Endodermal cell (in vitro differentiated cells): Measurements from ENCODE around the gene CD79A. TPM values are rescaled to one million over a fixed set of nuclear protein-coding genes. Genes with fewer than 3 reads are reported as not detected.

Experiments
- DNase-seq: peaks from one replicate; pipeline ENCODE4 v3.0.0-alpha.2; 2017
- H3K27ac ChIP-seq: 2 replicates; pipeline ENCODE4 v1.5.1; 2013; ENCODE audit warnings: mild to moderate bottlenecking, low read depth, low read length, moderate library complexity
- H3K27me3 ChIP-seq: 2 replicates; pipeline ENCODE4 v1.6.1; 2013; ENCODE audit warnings: mild to moderate bottlenecking, low read length, moderate library complexity; ENCODE audit not compliant: insufficient read depth, control insufficient read depth, poor library complexity, severe bottlenecking
- H3K36me3 ChIP-seq: 2 replicates; pipeline ENCODE4 v1.7.0; 2013; ENCODE audit warnings: mild to moderate bottlenecking, low read length, moderate library complexity; ENCODE audit not compliant: control insufficient read depth, insufficient read depth
- H3K4me1 ChIP-seq: one replicate; pipeline ENCODE4 v1.7.0; 2013; ENCODE audit warnings: low read length; ENCODE audit not compliant: control insufficient read depth, insufficient read depth
- H3K4me3 ChIP-seq: 2 replicates; pipeline ENCODE4 v1.5.1; 2013; ENCODE audit warnings: mild to moderate bottlenecking, low read length, moderate library complexity
- H3K9ac ChIP-seq: 2 replicates; pipeline ENCODE4 v1.6.1; 2013; ENCODE audit warnings: mild to moderate bottlenecking, low read length, moderate library complexity; ENCODE audit not compliant: poor library complexity, severe bottlenecking; ENCODE audit errors: extremely low read depth
- H3K9me3 ChIP-seq: 2 replicates; pipeline ENCODE4 v1.6.1; 2013; ENCODE audit warnings: mild to moderate bottlenecking, low read length, moderate library complexity; ENCODE audit not compliant: control insufficient read depth
- H3K27ac Mint-ChIP-seq: 2 replicates; pipeline ENCODE4 v1.8.0; 2020; ENCODE audit warnings: mixed read lengths
- H3K27me3 Mint-ChIP-seq: 2 replicates; pipeline ENCODE4 v1.8.0; 2021; ENCODE audit warnings: mild to moderate bottlenecking, mixed read lengths; ENCODE audit not compliant: insufficient read depth
- H3K36me3 Mint-ChIP-seq: 2 replicates; pipeline ENCODE4 v1.8.0; 2020; ENCODE audit warnings: low read depth, mixed read lengths
- H3K4me1 Mint-ChIP-seq: 2 replicates; pipeline ENCODE4 v1.8.0; 2020; ENCODE audit warnings: mixed read lengths
- H3K4me3 Mint-ChIP-seq: 2 replicates; pipeline ENCODE4 v1.8.0; 2020; ENCODE audit warnings: mild to moderate bottlenecking, moderate library complexity, mixed read lengths
- H3K9me3 Mint-ChIP-seq: 2 replicates; pipeline ENCODE4 v1.8.0; 2020; ENCODE audit warnings: mild to moderate bottlenecking, mixed read lengths
- CTCF ChIP-seq: fragments of 200-600 bp; sonication (generic); conservative IDR thresholded peaks from 2 replicates; pipeline ENCODE4 v1.5.0; 2021; ENCODE audit warnings: antibody characterized with exemption, mild to moderate bottlenecking
- WGBS, 2 experiments: methylation state at CpG; one replicate each; pipeline versions ENCODE4 v1.1.5 to v1.1.7; 2013; ENCODE audit warnings: missing lambda C conversion rate in 2 of 2, mixed read lengths in 1 of 2; ENCODE audit not compliant: insufficient coverage in 1 of 2, insufficient read length in 1 of 2; 5-methylcytosine and 5-hydroxymethylcytosine counted together
- total RNA-seq, 2 donors: library from RNA; stranded (reverse); fragmentation: NEBNext Ultra II Directional in 1 of 2; extraction: Animal tissue kit (Norgen Biotek cat#: 25700) in 1 of 2; gene quantifications; 2 replicates in 1 of 2; 3 replicates in 1 of 2; pipeline ENCODE4 v1.2.1, GENCODE V29; 2021

Gene CD79A
- total RNA-seq, 2 donors from 2014 or later: not detected

GRCh38 chr19:41910240-41910991, 33.3 kb downstream of the CD79A start:
- Mint-ChIP-seq H3K36me3 (peaks cover 12% of the 10 kb centered on the region), H3K27ac (no peak overlapping the region), H3K4me3 (no peak overlapping the region), H3K9me3 (no peaks in the 10 kb centered on the region), H3K4me1 (no peaks in the 10 kb centered on the region), H3K27me3 (peaks cover 58% of the 10 kb centered on the region)
- TF ChIP-seq CTCF: no peak
- DNase-seq: no peak
- Histone ChIP-seq H3K9ac (no peak overlapping the region), H3K9me3 (no peaks in the 10 kb centered on the region), H3K36me3 (peaks cover 2% of the 10 kb centered on the region), H3K27ac (no peak overlapping the region), H3K27me3 (peaks cover 54% of the 10 kb centered on the region), H3K4me3 (no peak overlapping the region), H3K4me1 (no peaks in the 10 kb centered on the region)
- 71 to 82% methylated on average over 9 to 12 of the region's 12 CpGs for WGBS, 2 experiments

- H3K27ac Mint-ChIP-seq: no peak overlapping the region
- DNase-seq: no peak
- no peak overlapping the region for H3K4me3 ChIP-seq
- no peak overlapping the region for H3K27ac ChIP-seq
- peaks cover 62% of the 10 kb centered on the region for H3K27me3 ChIP-seq
- TF ChIP-seq CTCF: no peak
- H3K4me3 Mint-ChIP-seq: no peak overlapping the region
- H3K4me1 ChIP-seq: no peaks in the 10 kb centered on the region
- H3K9me3 ChIP-seq: no peaks in the 10 kb centered on the region
- peaks cover 58% of the 10 kb centered on the region for H3K27me3 Mint-ChIP-seq
- H3K9ac ChIP-seq: no peak overlapping the region
- WGBS, 2 experiments: 87 to 92% methylated on average over 5 to 13 of the region's 13 CpGs
- H3K9me3 Mint-ChIP-seq: no peaks in the 10 kb centered on the region
- H3K36me3 Mint-ChIP-seq: peaks cover 6% of the 10 kb centered on the region
- no peaks in the 10 kb centered on the region for H3K36me3 ChIP-seq
- no peaks in the 10 kb centered on the region for H3K4me1 Mint-ChIP-seq
Observed at GRCh38 chr19:41910992-41911888, 34.2 kb downstream of the CD79A start.

DNA sequence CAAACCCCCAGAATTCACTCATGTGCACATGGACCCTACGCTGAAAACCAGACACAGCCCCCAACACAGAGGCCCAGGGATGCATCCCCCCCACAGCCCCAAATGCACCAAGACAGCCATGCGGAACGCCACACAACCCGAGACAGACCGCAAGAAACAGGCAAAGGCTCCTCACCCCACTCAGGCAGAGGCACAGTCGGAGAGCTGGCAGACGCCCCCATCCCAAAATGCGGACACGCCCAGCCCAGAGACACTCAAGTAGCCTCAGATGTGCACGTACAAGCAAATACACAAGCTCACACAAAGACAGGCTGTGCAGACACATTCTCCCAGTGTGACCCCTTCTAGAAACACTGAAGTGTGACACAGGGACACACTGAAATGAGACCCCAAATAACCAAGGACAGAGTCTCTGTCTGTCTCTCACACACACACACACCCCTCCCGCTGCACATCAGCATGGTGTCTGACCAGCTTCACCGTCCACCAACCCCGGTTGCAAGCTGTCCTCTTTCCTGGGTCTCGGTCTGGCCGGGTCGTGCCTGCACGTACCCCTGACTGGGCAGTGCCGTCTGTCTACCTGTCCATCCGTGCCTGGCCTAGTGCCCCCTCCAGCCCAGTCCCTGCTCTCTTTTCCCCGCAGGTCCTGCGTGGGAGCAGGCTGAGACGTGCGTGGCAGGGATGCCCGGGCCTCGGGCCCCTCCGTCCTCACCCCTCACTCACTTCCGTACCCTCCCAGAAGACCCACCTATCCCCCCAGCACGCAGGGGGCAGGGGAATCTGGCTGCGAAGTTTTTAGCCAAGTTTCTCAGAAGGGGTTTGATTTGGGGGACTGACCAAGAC, 35.0 kb downstream of the CD79A start:
- WGBS, 2 experiments: 7 to 23% methylated on average over 8 to 29 of the region's 29 CpGs
- peaks cover 58% of the 10 kb centered on the region for H3K27me3 Mint-ChIP-seq
- H3K27ac Mint-ChIP-seq: no peak overlapping the region

More for the DNA sequence above, 35.0 kb downstream of the CD79A start:
- Histone ChIP-seq H3K36me3 (no peaks in the 10 kb centered on the region), H3K4me3 (no peak overlapping the region), H3K27me3 (peaks cover 71% of the 10 kb centered on the region), H3K9me3 (no peaks in the 10 kb centered on the region), H3K27ac (no peak overlapping the region), H3K4me1 (no peaks in the 10 kb centered on the region), H3K9ac (no peak overlapping the region)
- no peaks in the 10 kb centered on the region for H3K4me1 Mint-ChIP-seq
- no peak for DNase-seq
- no peaks in the 10 kb centered on the region for H3K9me3 Mint-ChIP-seq
- H3K4me3 Mint-ChIP-seq: peak overlapping the region; percentile 44
- no peak for TF ChIP-seq CTCF
- peaks cover 3% of the 10 kb centered on the region for H3K36me3 Mint-ChIP-seq
